ENCODE data around the gene RASA2.

Gene RASA2

DNA sequence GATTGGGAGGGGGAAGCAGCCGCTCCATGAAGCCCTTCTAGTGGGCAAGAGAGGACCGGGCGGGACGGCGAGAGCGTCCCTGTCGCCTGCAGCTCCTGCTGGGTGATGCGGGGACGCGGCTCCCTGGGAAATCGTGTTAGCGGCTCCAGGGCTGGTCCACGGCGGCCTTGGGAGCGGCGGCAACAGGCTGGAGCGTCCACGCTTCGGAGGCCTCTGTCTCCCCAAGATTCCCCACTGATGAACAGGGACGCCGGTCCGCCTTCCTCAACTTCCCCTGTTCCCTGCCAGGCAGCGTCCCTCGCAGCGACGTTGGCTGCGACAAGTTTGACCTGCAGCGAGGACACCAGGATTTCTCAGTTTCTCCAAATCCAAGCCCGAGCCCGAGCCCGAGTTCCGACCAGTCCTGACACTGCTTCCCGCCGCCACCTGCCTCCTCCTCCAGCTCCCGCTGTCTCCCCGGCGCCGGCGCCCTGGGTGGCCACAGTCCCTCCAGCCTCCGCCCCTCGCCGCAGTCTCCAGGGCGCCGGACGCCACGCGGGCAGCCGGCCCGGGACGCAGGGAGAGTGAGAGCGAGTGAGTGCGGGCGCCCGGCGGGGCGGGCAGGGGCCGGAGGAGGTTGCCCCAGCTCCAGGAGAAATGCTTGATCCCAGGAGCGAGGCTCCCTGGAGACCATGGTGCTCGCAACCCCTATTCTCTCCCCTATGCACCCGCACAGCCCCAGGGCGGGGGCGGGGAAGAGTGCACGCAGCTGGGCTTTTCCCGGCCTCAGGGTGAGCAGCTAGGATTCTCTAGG, 173.2 kb downstream of the RASA2 start:
- peaks cover 5 to 8% of the 10 kb centered on the region in 2 donors for H3K4me1 Mint-ChIP-seq (ENCODE audit: low read depth in 2 of 2)
- no peak overlapping the region for H3K27ac Mint-ChIP-seq
- H3K9me3 Mint-ChIP-seq, result no peaks in the 10 kb centered on the region
- DNase-seq (no peak), ATAC-seq (replicated peaks) (no peak)
- peak overlapping the region; percentile 58 to 65 for H3K4me3 Mint-ChIP-seq
- H3K36me3 Mint-ChIP-seq (ENCODE audit: insufficient read depth), result no peaks in the 10 kb centered on the region
- H3K27me3 Mint-ChIP-seq, result peaks cover 75 to 88% of the 10 kb centered on the region in 2 donors

DNA sequence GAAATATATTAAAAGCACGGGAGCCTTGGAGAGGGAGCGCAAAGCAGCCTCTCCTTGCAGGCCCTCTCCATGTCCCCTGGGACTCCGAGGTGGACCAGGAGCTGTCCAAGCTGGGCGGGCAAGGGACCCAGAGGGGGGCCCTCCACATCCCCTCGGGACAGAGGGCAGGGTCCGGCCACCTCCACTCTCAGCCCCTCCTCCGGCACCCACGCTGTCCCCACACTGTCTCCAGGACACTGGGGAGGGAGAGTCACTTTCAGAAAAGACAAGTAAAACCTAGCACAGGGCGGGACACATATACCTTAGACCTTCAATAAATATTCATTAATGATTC, 173.8 kb downstream of the RASA2 start:
- Mint-ChIP-seq H3K4me1 (ENCODE audit: low read depth in 2 of 2) (peaks cover 5 to 8% of the 10 kb centered on the region in 2 donors), H3K4me3 (no peak overlapping the region), H3K36me3 (ENCODE audit: insufficient read depth) (peaks cover 3% of the 10 kb centered on the region), H3K9me3 (peaks cover 0 to 2% of the 10 kb centered on the region in 2 donors), H3K27ac (no peak overlapping the region), H3K27me3 (peaks cover 75 to 84% of the 10 kb centered on the region in 2 donors)
- DNase-seq, result no peak
- no peak for ATAC-seq (replicated peaks)

DNA sequence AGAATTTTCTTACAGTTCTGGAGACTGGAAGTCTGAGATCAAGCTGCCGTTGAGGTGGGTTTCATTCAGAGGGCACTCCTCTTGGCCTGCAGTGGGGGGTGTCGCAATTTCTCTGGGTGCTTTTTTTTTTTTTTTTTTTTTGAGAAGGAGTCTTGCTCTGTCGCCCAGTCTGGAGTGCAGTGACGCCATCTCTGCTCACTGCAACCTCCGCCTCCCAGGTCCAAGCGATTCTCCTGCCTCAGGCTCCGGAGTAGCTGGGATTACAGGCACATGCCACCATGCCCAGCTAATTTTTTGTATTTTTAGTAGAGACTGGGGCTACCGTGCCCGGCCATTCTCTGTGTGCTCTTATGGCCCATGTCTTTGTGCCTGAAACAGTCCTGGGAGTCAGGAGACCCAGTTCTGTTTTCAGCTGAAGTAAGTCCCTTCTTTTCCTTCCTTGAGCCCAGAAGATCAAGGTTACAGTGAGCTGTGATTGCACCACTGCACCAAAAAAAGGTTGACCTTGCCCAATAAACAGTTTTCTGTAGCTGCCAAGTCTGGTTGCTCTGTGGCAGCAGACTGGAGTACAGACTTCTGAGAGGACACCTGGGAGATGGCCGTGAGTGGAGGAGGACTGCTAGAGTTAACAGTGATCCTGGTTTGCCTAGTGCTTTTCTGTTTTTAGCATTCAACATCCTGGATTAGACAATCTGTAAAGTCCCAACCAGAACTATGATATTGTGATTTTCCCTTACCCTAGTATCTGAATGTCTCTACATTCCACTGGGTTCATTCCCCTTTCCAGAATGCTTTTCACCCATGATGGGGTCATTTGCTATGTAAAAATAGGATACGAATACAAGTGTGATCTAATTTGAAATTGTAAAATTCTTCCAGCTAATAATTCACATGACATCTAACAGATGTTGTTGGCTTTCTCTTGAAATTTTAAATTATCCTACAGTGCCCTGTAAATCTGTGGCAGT, 174.7 kb downstream of the RASA2 start:
- Mint-ChIP-seq H3K4me3 (no peak overlapping the region), H3K27ac (no peak overlapping the region), H3K9me3 (peaks cover 0 to 2% of the 10 kb centered on the region in 2 donors), H3K27me3 (peaks cover 68 to 78% of the 10 kb centered on the region in 2 donors), H3K36me3 (ENCODE audit: insufficient read depth) (peaks cover 3% of the 10 kb centered on the region), H3K4me1 (ENCODE audit: low read depth in 2 of 2) (peaks cover 5 to 8% of the 10 kb centered on the region in 2 donors)
- DNase-seq (no peak), ATAC-seq (replicated peaks) (no peak)

DNA sequence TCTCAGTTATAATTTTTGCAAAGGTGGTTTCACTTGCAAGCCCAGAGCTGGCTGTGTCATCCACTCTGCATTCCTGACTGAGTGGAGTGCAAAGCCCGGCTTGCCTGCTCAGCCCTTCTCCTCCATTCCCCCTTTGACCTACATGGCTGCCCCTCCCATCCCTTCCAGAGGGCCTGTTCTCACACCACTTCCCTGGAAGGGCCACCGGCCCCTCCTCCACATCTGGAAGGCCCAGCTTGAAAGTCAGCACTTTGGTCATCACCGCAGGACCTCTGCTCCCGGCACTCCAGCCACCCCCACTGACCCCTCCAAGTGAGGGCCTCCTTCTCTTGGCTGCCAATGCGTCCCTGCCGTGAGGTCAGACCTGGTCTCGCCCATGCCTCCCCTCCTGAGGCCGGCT, 177.2 kb downstream of the RASA2 start:
- DNase-seq, result no peak
- Mint-ChIP-seq H3K4me1 (ENCODE audit: low read depth in 2 of 2) (peaks cover 5 to 8% of the 10 kb centered on the region in 2 donors), H3K27me3 (peaks cover 43 to 54% of the 10 kb centered on the region in 2 donors)

More for the DNA sequence above, 177.2 kb downstream of the RASA2 start:
- Mint-ChIP-seq H3K27ac (no peak overlapping the region), H3K9me3 (peaks cover 2 to 3% of the 10 kb centered on the region in 2 donors), H3K4me3 (no peak overlapping the region), H3K36me3 (ENCODE audit: insufficient read depth) (peaks cover 3% of the 10 kb centered on the region)
- no peak for ATAC-seq (replicated peaks)

All from effector memory CD8-positive, alpha-beta T cell (primary cell).